NT2/D1 (cell line): ENCODE measurements around the gene TEPSIN.

Experiments used
- SUZ12 ChIP-seq: IDR thresholded peaks from 2 replicates; pipeline ENCODE4 v1.6.1; 2011; ENCODE audit not compliant: insufficient read length, insufficient read depth; ENCODE audit errors: extremely low read depth
- YY1 ChIP-seq: IDR thresholded peaks from 2 replicates; pipeline ENCODE4 v1.6.1; 2011; ENCODE audit not compliant: insufficient read length, insufficient read depth

DNA sequence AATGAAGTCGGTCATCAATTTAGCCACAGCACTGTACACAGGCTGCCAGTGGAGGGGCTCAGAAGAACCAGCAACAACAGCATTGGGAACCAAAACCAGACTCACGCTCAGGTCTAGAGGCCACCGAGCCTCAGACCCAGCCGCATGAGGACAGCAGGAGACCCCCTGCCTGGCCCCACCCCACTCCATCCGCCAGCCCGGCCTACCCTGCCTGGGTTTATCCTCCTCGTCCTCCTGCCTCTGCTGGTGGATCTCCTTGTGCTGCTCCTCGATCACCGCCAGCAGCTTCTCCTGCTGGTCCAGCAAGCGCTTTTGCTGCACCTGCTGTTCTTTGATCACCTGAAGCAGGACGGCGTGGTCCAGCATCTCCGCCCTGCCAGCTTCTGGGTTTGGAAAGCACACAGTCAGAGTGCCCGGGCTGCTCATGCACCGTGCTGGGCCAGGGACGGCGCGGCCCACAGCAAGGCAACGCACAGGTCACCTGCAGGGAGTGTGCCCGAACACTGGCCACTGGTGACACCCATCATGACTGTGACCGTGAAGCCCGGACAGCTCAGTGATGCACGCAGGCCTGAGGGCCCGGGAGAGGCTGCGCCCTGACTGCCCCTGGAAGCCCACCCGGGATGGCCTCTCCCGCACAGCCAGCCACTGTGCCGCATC lies 8.0 kb upstream of the TEPSIN start:
- TF ChIP-seq YY1 (no peak), SUZ12 (no peak)
